ENCODE data around the gene PPM1H.
A peak's percentile ranks its signal among the peaks of the same experiment; 100 is the strongest.
"Not testable (repeated sequence)": the region's sequence is repeated elsewhere in the genome, so short reads cannot be mapped to it uniquely, and the experiment has no call there.

Gene PPM1H

DNA sequence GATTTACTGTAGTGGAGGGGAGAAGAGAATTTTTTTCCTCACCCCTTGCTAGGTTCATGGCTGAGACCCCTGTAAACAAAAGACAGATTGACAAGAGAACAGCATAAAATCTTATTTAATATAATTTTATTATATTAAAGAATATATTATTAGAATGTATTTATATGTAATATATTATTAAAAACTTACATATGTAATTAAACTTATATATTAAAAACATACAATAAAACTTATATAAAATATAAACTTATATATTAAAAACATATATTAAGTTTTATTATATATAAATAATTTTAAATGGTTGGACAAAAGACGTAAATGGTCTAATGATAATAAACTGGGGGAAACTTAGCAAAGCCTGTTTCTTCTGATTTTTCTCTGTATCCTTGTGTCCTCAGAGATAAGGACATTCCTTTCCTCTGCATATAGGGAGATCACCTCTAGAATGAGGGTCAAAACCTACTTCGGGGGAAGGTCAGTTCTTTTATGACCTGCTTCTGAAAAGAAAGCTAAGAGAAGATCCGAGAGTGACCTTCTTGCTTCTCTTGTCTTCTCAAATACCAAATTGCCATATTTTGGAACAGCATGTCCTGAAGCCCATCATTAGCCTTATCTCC lies 8.9 kb upstream of the PPM1H start:
- no peak for TF ChIP-seq CTCF (IDR thresholded peaks at IDR 0.05; ENCODE audit: borderline replicate concordance, insufficient read depth, low read depth, low read length)

DNA sequence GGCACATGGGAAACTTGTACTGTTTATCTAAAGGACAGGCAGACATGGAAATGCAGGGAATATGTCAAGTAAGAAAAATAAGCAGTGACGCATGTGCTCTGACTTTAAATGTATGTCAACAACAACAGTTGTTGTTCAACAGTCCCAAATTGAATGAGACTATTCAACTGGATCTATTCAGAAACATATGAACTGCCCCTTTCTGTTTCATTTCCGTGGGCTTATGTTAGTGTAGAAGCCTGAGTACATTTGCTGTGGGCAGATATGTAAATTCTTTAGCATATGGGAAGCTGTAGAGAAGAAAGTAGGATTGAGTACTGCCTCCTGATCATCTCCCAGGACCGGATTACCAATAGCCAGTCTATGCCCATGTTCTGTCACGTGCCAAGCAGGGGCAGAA lies 7.4 kb upstream of the PPM1H start:
- not testable (repeated sequence) for H3K4me3 ChIP-seq (ENCODE audit: low read depth, low read length)

More for the DNA sequence above, 8.9 kb upstream of the PPM1H start:
- no peak overlapping the region for H3K4me3 ChIP-seq (ENCODE audit: low read depth, low read length)

GRCh38 chr12:62934239-62934798 lies 631 bp downstream of the PPM1H start:
- no peak for TF ChIP-seq CTCF (IDR thresholded peaks at IDR 0.05; ENCODE audit: borderline replicate concordance, insufficient read depth, low read depth, low read length)
- peak overlapping the region; percentile 50 for H3K4me3 ChIP-seq (ENCODE audit: low read depth, low read length)

DNA sequence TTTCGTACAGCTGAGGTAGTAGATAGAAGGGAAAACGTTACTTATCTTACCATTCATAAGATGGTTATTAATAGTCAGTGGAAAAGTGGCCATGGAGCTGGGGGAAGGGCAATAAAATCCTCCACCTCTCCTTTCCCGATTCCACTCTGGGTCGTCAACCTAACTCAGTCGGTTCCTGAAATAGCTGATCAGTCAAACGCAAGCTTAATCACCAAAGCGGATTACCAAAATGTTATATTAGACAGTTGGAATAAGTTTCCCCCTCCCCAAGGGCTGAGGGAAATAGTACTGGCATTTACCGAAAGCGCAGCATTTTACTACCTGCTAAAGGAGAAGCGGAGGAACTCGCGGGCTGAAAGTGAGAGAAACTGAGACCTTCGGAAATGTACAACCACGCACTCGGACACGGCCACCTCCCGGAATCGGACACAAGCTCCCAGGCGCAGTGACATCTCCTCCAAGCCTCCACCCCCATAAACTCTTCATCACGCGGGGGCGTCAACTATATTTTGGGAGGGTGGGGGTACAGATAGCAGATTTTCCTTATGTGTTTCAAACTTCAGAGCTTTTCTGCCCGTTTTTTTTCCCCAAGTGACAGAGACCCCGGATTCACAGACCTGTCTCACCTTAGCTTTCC lies 1.2 kb downstream of the PPM1H start:
- peak overlapping the region; percentile 50 for H3K4me3 ChIP-seq (ENCODE audit: low read depth, low read length)
- TF ChIP-seq CTCF (IDR thresholded peaks at IDR 0.05; ENCODE audit: borderline replicate concordance, insufficient read depth, low read depth, low read length): no peak

DNA sequence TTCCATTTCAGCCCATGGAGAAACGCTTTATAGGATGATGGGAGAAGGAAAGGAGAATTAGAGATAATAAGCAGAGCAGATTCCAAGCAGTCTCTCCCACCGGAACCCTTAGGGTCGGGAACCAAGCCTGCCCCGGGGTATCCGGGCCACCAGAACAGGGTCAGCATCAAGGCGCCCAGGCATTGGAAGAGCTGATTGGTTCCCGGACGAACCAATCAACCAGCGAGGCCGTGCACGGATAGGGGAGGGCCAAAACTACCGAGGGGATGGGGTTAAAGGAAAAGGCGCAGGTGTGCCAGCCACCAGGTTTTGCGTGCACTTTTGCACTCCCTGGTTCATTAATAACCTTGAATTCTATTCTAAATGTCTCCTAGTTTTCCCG lies 1.7 kb downstream of the PPM1H start:
- H3K4me3 ChIP-seq (ENCODE audit: low read depth, low read length): no peak overlapping the region
- no peak for TF ChIP-seq CTCF (IDR thresholded peaks at IDR 0.05; ENCODE audit: borderline replicate concordance, insufficient read depth, low read depth, low read length)

DNA sequence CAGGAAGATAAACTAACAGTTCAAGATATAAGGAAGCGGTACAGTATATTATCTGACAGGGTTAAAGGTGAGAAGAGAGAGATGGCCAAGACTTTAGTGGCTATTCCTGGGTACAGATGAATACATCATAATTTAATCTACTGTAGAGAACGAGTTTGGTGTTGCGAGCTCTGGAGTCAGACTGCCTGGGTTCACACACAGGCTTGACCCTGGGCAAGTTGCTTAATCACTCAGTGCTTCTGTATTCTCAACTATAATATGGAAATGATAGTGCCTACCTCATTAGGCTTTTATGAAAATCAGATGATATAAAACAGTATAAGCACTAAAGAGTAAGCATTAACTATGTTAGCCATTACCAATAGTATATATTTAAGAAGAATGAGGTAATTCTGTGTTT lies 3.5 kb downstream of the PPM1H start:
- no peak overlapping the region for H3K4me3 ChIP-seq (ENCODE audit: low read depth, low read length)
- TF ChIP-seq CTCF (IDR thresholded peaks at IDR 0.05; ENCODE audit: borderline replicate concordance, insufficient read depth, low read depth, low read length): no peak

DNA sequence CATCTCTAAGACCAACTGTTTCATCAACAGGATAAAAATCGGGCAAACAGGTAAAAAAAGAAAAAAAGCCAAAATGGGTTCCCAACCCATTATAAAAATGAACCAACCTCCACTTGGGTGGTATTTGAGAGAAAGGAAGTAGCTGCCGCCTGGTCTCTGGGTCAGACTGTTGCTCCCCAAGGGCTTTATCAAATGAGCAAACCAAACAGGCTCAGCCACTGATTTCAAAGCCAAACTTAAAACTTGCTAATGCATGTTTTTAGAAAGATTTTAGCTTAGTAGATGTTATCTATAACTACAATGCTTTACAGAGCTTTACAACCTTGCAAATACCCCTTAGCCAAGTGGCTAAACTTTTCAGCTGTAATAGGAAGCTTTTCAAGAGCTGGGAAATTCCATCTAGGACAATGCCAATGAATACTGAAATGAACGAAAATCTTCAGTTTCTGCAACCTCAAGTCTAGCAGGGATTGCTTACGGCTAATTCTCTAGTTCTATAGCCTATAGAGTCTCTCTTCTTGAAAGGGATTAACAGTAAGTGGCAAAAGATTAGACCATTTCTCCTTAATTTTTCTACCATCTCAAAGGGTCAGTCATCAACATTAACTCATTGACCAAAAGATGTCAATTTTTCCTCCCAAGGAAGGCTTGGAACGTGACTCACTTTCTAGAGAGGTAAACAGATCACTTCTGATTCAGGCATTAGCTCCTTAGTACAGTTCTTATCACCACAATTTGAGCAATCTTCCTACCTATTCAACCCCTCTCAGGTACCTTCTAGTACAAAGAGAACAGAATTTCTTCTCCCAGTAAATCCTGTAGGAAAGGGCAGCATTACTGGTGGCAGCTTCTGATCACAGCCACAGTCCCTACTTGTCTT lies 4.2 kb downstream of the PPM1H start:
- H3K4me3 ChIP-seq (ENCODE audit: low read depth, low read length): no peak overlapping the region
- TF ChIP-seq CTCF (IDR thresholded peaks at IDR 0.05; ENCODE audit: borderline replicate concordance, insufficient read depth, low read depth, low read length): no peak

Data from GM12875 (cell line).